ENCODE measurements around the gene GEMIN8.
A peak's percentile ranks its signal among the peaks of the same experiment; 100 is the strongest.

DNA sequence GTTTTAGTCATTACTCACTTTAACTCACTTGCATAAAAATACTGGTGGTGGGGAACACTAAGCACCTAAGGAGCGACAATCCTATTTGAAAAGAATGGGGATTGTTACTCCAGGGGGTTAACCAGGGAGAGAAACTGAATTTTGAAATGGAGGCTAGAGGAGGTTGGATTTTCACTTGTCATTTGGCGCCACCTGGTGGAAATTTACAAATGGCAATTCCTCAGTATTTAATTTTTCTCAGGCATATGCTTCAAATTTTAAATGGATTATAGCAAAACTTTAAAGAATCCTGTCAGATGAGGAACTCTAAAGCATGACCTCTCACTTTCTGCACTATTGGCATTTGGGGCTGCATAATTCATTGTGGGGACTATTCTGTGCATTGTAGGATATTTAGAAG, 2.7 kb upstream of the GEMIN8 start:
- TF ChIP-seq, protein P1, sequence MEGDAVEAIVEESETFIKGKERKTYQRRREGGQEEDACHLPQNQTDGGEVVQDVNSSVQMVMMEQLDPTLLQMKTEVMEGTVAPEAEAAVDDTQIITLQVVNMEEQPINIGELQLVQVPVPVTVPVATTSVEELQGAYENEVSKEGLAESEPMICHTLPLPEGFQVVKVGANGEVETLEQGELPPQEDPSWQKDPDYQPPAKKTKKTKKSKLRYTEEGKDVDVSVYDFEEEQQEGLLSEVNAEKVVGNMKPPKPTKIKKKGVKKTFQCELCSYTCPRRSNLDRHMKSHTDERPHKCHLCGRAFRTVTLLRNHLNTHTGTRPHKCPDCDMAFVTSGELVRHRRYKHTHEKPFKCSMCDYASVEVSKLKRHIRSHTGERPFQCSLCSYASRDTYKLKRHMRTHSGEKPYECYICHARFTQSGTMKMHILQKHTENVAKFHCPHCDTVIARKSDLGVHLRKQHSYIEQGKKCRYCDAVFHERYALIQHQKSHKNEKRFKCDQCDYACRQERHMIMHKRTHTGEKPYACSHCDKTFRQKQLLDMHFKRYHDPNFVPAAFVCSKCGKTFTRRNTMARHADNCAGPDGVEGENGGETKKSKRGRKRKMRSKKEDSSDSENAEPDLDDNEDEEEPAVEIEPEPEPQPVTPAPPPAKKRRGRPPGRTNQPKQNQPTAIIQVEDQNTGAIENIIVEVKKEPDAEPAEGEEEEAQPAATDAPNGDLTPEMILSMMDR (IDR thresholded peaks at IDR 0.05 in 2 of 3, conservative IDR thresholded peaks at IDR 0.05 in 1 of 3; ENCODE audit: borderline replicate concordance in 1 of 3, insufficient read depth in 1 of 3, low read depth in 2 of 3, low read length in 2 of 3) = peak; percentile 30 to 60 (median 59)
- TF ChIP-seq, protein P2, sequence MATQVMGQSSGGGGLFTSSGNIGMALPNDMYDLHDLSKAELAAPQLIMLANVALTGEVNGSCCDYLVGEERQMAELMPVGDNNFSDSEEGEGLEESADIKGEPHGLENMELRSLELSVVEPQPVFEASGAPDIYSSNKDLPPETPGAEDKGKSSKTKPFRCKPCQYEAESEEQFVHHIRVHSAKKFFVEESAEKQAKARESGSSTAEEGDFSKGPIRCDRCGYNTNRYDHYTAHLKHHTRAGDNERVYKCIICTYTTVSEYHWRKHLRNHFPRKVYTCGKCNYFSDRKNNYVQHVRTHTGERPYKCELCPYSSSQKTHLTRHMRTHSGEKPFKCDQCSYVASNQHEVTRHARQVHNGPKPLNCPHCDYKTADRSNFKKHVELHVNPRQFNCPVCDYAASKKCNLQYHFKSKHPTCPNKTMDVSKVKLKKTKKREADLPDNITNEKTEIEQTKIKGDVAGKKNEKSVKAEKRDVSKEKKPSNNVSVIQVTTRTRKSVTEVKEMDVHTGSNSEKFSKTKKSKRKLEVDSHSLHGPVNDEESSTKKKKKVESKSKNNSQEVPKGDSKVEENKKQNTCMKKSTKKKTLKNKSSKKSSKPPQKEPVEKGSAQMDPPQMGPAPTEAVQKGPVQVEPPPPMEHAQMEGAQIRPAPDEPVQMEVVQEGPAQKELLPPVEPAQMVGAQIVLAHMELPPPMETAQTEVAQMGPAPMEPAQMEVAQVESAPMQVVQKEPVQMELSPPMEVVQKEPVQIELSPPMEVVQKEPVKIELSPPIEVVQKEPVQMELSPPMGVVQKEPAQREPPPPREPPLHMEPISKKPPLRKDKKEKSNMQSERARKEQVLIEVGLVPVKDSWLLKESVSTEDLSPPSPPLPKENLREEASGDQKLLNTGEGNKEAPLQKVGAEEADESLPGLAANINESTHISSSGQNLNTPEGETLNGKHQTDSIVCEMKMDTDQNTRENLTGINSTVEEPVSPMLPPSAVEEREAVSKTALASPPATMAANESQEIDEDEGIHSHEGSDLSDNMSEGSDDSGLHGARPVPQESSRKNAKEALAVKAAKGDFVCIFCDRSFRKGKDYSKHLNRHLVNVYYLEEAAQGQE (IDR thresholded peaks at IDR 0.05; ENCODE audit: low read depth) = no peak
- TF ChIP-seq POLR2A (IDR thresholded peaks at IDR 0.05; ENCODE audit: borderline replicate concordance, extremely low read depth, insufficient read depth, insufficient read length) (no peak), JUND (IDR thresholded peaks at IDR 0.05) (no peak), EZH2phosphoT487 (IDR thresholded peaks at IDR 0.05; ENCODE audit: borderline replicate concordance) (no peak), POLR2AphosphoS5 (IDR thresholded peaks at IDR 0.05; ENCODE audit: low read depth, low read length) (no peak)

Data from HCT116 (cell line).